Measurements from ENCODE around the gene NOC3L.

GRCh38 chr10:94364482-94364881, 1.7 kb upstream of the NOC3L start:
- TF ChIP-seq, protein P1, sequence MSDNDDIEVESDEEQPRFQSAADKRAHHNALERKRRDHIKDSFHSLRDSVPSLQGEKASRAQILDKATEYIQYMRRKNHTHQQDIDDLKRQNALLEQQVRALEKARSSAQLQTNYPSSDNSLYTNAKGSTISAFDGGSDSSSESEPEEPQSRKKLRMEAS (IDR thresholded peaks at IDR 0.05) = no peak
- TF ChIP-seq, protein P2, sequence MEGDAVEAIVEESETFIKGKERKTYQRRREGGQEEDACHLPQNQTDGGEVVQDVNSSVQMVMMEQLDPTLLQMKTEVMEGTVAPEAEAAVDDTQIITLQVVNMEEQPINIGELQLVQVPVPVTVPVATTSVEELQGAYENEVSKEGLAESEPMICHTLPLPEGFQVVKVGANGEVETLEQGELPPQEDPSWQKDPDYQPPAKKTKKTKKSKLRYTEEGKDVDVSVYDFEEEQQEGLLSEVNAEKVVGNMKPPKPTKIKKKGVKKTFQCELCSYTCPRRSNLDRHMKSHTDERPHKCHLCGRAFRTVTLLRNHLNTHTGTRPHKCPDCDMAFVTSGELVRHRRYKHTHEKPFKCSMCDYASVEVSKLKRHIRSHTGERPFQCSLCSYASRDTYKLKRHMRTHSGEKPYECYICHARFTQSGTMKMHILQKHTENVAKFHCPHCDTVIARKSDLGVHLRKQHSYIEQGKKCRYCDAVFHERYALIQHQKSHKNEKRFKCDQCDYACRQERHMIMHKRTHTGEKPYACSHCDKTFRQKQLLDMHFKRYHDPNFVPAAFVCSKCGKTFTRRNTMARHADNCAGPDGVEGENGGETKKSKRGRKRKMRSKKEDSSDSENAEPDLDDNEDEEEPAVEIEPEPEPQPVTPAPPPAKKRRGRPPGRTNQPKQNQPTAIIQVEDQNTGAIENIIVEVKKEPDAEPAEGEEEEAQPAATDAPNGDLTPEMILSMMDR (IDR thresholded peaks at IDR 0.05; ENCODE audit: low read depth, low read length, missing input control) = no peak
- TF ChIP-seq GABPA (IDR thresholded peaks at IDR 0.05 in 1 of 2, conservative IDR thresholded peaks at IDR 0.05 in 1 of 2) (no peak), RXRA (IDR thresholded peaks at IDR 0.05) (no peak), TAF1 (conservative IDR thresholded peaks at IDR 0.05) (no peak), REST (IDR thresholded peaks at IDR 0.05) (no peak), RAD21 (IDR thresholded peaks at IDR 0.05) (no peak), JUND (IDR thresholded peaks at IDR 0.05) (no peak)
- TF ChIP-seq, protein P3, sequence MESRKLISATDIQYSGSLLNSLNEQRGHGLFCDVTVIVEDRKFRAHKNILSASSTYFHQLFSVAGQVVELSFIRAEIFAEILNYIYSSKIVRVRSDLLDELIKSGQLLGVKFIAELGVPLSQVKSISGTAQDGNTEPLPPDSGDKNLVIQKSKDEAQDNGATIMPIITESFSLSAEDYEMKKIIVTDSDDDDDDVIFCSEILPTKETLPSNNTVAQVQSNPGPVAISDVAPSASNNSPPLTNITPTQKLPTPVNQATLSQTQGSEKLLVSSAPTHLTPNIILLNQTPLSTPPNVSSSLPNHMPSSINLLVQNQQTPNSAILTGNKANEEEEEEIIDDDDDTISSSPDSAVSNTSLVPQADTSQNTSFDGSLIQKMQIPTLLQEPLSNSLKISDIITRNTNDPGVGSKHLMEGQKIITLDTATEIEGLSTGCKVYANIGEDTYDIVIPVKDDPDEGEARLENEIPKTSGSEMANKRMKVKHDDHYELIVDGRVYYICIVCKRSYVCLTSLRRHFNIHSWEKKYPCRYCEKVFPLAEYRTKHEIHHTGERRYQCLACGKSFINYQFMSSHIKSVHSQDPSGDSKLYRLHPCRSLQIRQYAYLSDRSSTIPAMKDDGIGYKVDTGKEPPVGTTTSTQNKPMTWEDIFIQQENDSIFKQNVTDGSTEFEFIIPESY (IDR thresholded peaks at IDR 0.05) = no peak

Measured in liver (tissue), 3 donors.